GM18498 (cell line): Measurements from ENCODE around the gene NOTCH4.

Experiments
- ATAC-seq: cut with Tn5 transposase; IDR thresholded peaks from one replicate; pipeline ENCODE4 v1.9.1; 2021; ENCODE audit warnings: mild to moderate bottlenecking, moderate library complexity; ENCODE audit not compliant: unreplicated experiment

The NOTCH4 gene

GRCh38 chr6:32167761-32168262 is 56.1 kb downstream of the NOTCH4 start:
- ATAC-seq: no peak

- ATAC-seq: no peak
These were observed 56.6 kb downstream of the NOTCH4 start for GRCh38 chr6:32167154-32167760.

- no peak for ATAC-seq
These were observed 57.3 kb downstream of the NOTCH4 start for GRCh38 chr6:32166411-32167061.

- no peak for ATAC-seq
These were observed 59.6 kb downstream of the NOTCH4 start, which contains the start of gene EGFL8 for GRCh38 chr6:32164295-32164694. Gene EGFL8 (plus strand): TSS chr6:32164595. CDS start chr6:32166166, 1,571 bp downstream.

- ATAC-seq: no peak
These were observed 60.2 kb downstream of the NOTCH4 start for GRCh38 chr6:32163559-32164258.

- ATAC-seq: no peak
These were observed 65.8 kb downstream of the NOTCH4 start for GRCh38 chr6:32158052-32158451.

- no peak for ATAC-seq
These were observed 67.0 kb downstream of the NOTCH4 start for GRCh38 chr6:32156891-32157290.

GRCh38 chr6:32154514-32155161 is 69.2 kb downstream of the NOTCH4 start:
- peak; percentile 68 for ATAC-seq

GRCh38 chr6:32153564-32154513 is 70.0 kb downstream of the NOTCH4 start, which contains the start of gene PPT2:
Gene PPT2 (plus strand): TSS chr6:32154141. CDS start chr6:32154595, 454 bp downstream.
- peak; percentile 33 for ATAC-seq

- no peak for ATAC-seq
These were observed 70.9 kb downstream of the NOTCH4 start for GRCh38 chr6:32152769-32153563.

GRCh38 chr6:32151863-32152768 is 71.8 kb downstream of the NOTCH4 start, which contains the start of gene PRRT1:
Gene PRRT1 (minus strand): TSS chr6:32151939. CDS start chr6:32151827, 112 bp downstream.
- ATAC-seq: no peak

- no peak for ATAC-seq
These were observed 72.5 kb downstream of the NOTCH4 start for GRCh38 chr6:32151181-32151862.

GRCh38 chr6:32149932-32150870 is 73.7 kb downstream of the NOTCH4 start:
- no peak for ATAC-seq

GRCh38 chr6:32149092-32149755 is 74.6 kb downstream of the NOTCH4 start:
- ATAC-seq: no peak

GRCh38 chr6:32148289-32149091 is 75.4 kb downstream of the NOTCH4 start:
- no peak for ATAC-seq
